Neuronal stem cell (in vitro differentiated cells): ENCODE results near the gene SMIM36.

Experiments used
- DNase-seq: peaks from one replicate; pipeline ENCODE4 v3.0.0-alpha.2; 2013; ENCODE audit warnings: low spot score
- H2AFZ ChIP-seq: one replicate; pipeline ENCODE4 v1.6.1; 2013; ENCODE audit warnings: mild to moderate bottlenecking, low read length, inconsistent platforms
- H2AK5ac ChIP-seq: 2 replicates; pipeline ENCODE4 v1.6.1; 2013; ENCODE audit warnings: low read depth, mild to moderate bottlenecking, inconsistent platforms, low read length, moderate library complexity, mixed read lengths
- H2BK120ac ChIP-seq: 2 replicates; pipeline ENCODE4 v1.6.1; 2013; ENCODE audit warnings: low read depth, mild to moderate bottlenecking, inconsistent platforms, low read length, moderate library complexity, mixed read lengths
- H2BK12ac ChIP-seq: one replicate; pipeline ENCODE4 v1.6.1; 2013; ENCODE audit warnings: low read length, inconsistent platforms
- H2BK15ac ChIP-seq: 2 replicates; pipeline ENCODE4 v1.6.1; 2013; ENCODE audit warnings: mild to moderate bottlenecking, low read length, inconsistent platforms, mixed read lengths
- H2BK5ac ChIP-seq: one replicate; pipeline ENCODE4 v1.6.1; 2013; ENCODE audit warnings: inconsistent platforms, mild to moderate bottlenecking, low read length, moderate library complexity
- H3K14ac ChIP-seq: one replicate; pipeline ENCODE4 v1.6.1; 2013; ENCODE audit warnings: low read length, inconsistent platforms
- H3K18ac ChIP-seq: 2 replicates; pipeline ENCODE4 v1.6.1; 2013; ENCODE audit warnings: low read length, inconsistent platforms
- H3K23ac ChIP-seq: 2 replicates; pipeline ENCODE4 v1.6.1; 2013; ENCODE audit warnings: low read depth, mild to moderate bottlenecking, mixed read lengths, low read length, inconsistent platforms; ENCODE audit not compliant: poor library complexity
- H3K27ac ChIP-seq: replicated peaks from 3 replicates; pipeline ENCODE4 v1.5.1; 2013; ENCODE audit warnings: low read length, inconsistent platforms
- H3K27me3 ChIP-seq, 3 experiments: 2 replicates each; pipeline ENCODE4 v1.6.1; 2013; ENCODE audit warnings: low read length in 3 of 3, mild to moderate bottlenecking in 2 of 3, inconsistent platforms in 1 of 3, low read depth in 1 of 3, mixed read lengths in 1 of 3, moderate library complexity in 1 of 3; ENCODE audit not compliant: control insufficient read depth in 3 of 3, insufficient read depth in 3 of 3
- H3K36me3 ChIP-seq, 2 donors: replicated peaks in 1 of 2; 2 replicates each; pipeline ENCODE4 v1.6.1; 2013; ENCODE audit warnings: low read length in 2 of 2; ENCODE audit not compliant: control insufficient read depth in 2 of 2, insufficient read depth in 2 of 2
- H3K4ac ChIP-seq: 2 replicates; pipeline ENCODE4 v1.6.1; 2013; ENCODE audit warnings: inconsistent platforms, mild to moderate bottlenecking, low read length, moderate library complexity
- H3K4me1 ChIP-seq, 2 donors: 1 replicate in 1 of 2; 2 replicates in 1 of 2; pipeline ENCODE4 v1.6.1; 2013; ENCODE audit warnings: low read length in 2 of 2, low read depth in 1 of 2; ENCODE audit not compliant: control insufficient read depth in 2 of 2, insufficient read depth in 1 of 2
- H3K4me2 ChIP-seq: one replicate; pipeline ENCODE4 v1.6.1; 2013; ENCODE audit warnings: mild to moderate bottlenecking, low read length, inconsistent platforms; ENCODE audit not compliant: insufficient read depth, poor library complexity, severe bottlenecking
- H3K4me3 ChIP-seq, 2 donors: 2 replicates each; pipeline ENCODE4 v1.5.1; 2013; ENCODE audit warnings: low read length in 2 of 2, mild to moderate bottlenecking in 2 of 2, inconsistent platforms in 1 of 2, moderate library complexity in 1 of 2
- H3K79me1 ChIP-seq: one replicate; pipeline ENCODE4 v1.6.1; 2013; ENCODE audit warnings: low read depth, mild to moderate bottlenecking, inconsistent platforms, low read length, moderate library complexity
- H3K9ac ChIP-seq: one replicate; pipeline ENCODE4 v1.6.1; 2013; ENCODE audit warnings: mild to moderate bottlenecking, low read depth, low read length, inconsistent platforms; ENCODE audit not compliant: poor library complexity
- H3K9me3 ChIP-seq, 2 donors: replicated peaks in 1 of 2; 2 replicates each; pipeline versions ENCODE3 to v1.6.1; 2013; ENCODE audit warnings: low read length in 2 of 2, mild to moderate bottlenecking in 2 of 2, inconsistent platforms in 1 of 2, low read depth in 1 of 2, mixed read lengths in 1 of 2, moderate library complexity in 1 of 2; ENCODE audit not compliant: control insufficient read depth in 2 of 2, insufficient read depth in 1 of 2
- H4K8ac ChIP-seq: one replicate; pipeline ENCODE4 v1.6.1; 2013; ENCODE audit warnings: low read depth, mild to moderate bottlenecking, inconsistent platforms, low read length, moderate library complexity
- H4K91ac ChIP-seq: one replicate; pipeline ENCODE4 v1.6.1; 2013; ENCODE audit warnings: low read length, low read depth, mild to moderate bottlenecking, inconsistent platforms; ENCODE audit not compliant: poor library complexity
- WGBS, 2 donors: extraction: QIAGEN DNeasy Blood & Tissue Kit; methylation state at CpG; one replicate each; pipeline ENCODE4 v1.1.7; 2013; ENCODE audit warnings: missing lambda C conversion rate in 2 of 2, mixed read lengths in 1 of 2; ENCODE audit not compliant: insufficient read length in 2 of 2, insufficient replicate concordance in 1 of 2; ENCODE audit errors: extremely low coverage in 2 of 2; 5-methylcytosine and 5-hydroxymethylcytosine counted together

SMIM36 gene

DNA sequence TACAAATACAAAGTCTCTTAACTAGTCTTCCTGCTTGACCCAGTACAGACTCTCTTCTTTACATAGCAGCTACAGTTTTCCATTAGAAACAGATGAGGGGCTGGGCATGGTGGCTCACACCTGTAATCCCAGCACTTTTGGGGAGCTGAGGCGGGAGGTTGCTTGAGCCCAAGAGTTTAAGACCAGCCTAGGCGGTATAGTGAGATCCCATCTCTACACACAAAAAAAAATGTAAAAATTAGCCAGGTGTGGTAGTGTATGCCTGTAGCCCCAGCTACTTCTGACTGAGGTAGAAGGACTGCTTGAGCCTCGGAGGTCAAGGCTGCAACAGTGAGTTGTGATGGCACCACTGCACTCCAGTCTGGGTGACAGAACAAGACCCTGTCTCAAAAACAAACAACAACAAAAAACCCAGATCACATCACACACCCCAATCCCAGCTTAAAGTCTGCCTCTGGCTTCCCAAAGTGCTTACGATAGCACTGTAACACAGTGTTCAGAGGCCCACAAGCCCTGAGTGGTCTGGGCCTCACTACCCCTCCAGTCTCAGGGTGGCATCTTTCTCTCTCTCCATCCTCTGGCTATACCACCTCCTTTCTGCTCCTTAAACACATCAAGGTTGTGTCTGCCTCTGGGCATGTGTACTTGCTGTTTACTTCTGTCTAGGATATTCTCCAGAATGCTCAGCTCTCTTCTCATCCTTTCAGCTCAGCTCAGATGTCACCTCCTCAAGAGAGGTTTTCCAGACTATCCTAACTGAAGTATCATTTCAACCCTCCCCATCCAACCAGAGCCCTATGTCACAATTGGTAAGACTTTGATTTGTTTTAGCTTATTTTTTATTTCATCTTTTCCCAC lies 93.6 kb downstream of the SMIM36 start:
- H3K23ac ChIP-seq, result no peak overlapping the region
- no peak overlapping the region for H3K4ac ChIP-seq
- H4K91ac ChIP-seq, result no peak overlapping the region
- DNase-seq, result no peak
- H3K27ac ChIP-seq, result no peak overlapping the region
- no peak overlapping the region for H2BK5ac ChIP-seq
- H3K36me3 ChIP-seq, result peaks cover 9 to 40% of the 10 kb centered on the region in 2 donors
- H3K4me1 ChIP-seq, result peaks cover 5% of the 10 kb centered on the region in 2 donors
- H2BK15ac ChIP-seq, result no peak overlapping the region
- no peak overlapping the region for H3K14ac ChIP-seq
- no peak overlapping the region for H2AFZ ChIP-seq
- H3K79me1 ChIP-seq, result peaks cover 9% of the 10 kb centered on the region
- no peak overlapping the region for H3K9ac ChIP-seq
- H3K4me3 ChIP-seq, result peak overlapping the region in 1 of 2 donors; percentile 62
- H4K8ac ChIP-seq, result no peak overlapping the region
- peaks cover 5 to 33% of the 10 kb centered on the region in 2 donors for H3K9me3 ChIP-seq
- no peak overlapping the region for H2BK12ac ChIP-seq
- H2BK120ac ChIP-seq, result no peak overlapping the region
- no peak overlapping the region for H3K18ac ChIP-seq
- H3K27me3 ChIP-seq, result no peaks in the 10 kb centered on the region
- no CpG with 5 or more reads among the region's 4 CpGs for WGBS, 2 donors
- H3K4me2 ChIP-seq, result no peak overlapping the region
- no peak overlapping the region for H2AK5ac ChIP-seq

DNA sequence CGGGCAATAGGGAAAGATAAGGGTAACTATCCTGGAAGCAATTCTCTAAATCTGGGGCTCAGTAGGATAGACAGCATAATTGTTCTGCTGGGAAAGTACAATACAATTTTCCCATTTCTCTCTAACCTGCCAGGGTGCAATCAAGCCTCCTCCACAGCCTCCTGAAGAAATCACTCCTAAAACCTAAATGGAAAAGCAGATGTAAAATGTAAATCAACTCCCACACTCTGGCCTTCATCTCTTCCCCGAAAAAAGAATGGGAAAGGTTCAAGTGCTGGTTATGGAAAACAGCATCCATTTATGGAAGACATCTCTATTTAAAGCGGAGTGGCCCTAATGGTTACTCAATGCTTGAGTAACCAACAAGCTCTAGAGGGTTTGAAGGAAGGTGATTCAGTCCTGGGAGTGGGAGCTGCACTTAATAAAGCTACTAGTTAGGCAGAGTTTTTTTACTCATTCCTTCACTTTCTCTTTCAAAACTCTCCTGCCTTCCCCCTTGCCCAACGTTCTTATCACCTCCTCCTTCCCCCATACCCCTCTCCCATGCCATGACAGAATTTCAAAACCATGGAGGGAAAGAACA lies 94.7 kb downstream of the SMIM36 start:
- Histone ChIP-seq H2BK12ac (no peak overlapping the region), H3K14ac (no peak overlapping the region), H2AK5ac (no peak overlapping the region), H3K9me3 (peaks cover 5 to 33% of the 10 kb centered on the region in 2 donors), H2BK15ac (no peak overlapping the region), H3K9ac (no peak overlapping the region), H3K18ac (no peak overlapping the region), H3K4me1 (peaks cover 5% of the 10 kb centered on the region in 2 donors), H3K27me3 (no peaks in the 10 kb centered on the region), H2BK120ac (no peak overlapping the region), H2AFZ (no peak overlapping the region), H3K23ac (no peak overlapping the region), H3K4me3 (no peak overlapping the region), H4K8ac (no peak overlapping the region), H3K36me3 (peaks cover 12 to 51% of the 10 kb centered on the region in 2 donors), H3K79me1 (peaks cover 9% of the 10 kb centered on the region), H3K4me2 (no peak overlapping the region), H4K91ac (no peak overlapping the region), H3K27ac (no peak overlapping the region), H3K4ac (no peak overlapping the region), H2BK5ac (no peak overlapping the region)
- WGBS, 2 donors, result 100% methylated on average over 1 of the region's 4 CpGs; no CpG with 5 or more reads in 1 of the 2 donors
- no peak for DNase-seq

DNA sequence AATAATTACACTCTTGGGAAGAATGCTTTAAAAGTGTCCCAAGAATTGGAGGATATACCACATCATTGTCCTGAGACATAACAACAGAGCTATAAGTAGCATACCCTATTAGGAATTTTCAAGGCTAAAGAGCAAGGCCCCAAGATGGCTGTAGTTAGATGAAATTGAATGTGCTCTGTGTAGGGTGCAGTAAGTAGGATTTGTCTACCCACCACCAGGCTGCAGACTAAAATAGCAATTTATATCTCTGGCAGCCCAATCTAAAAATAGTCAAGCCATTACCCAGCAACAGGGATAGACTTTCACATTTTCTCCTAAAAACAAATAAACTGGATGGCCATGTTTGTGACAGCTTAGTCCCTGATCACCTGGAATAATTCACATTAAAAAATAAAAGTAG lies 95.3 kb downstream of the SMIM36 start:
- Histone ChIP-seq H3K36me3 (peaks cover 15 to 56% of the 10 kb centered on the region in 2 donors), H3K18ac (no peak overlapping the region), H3K9me3 (peaks cover 5 to 33% of the 10 kb centered on the region in 2 donors), H2BK15ac (no peak overlapping the region), H2BK12ac (no peak overlapping the region), H2BK5ac (no peak overlapping the region), H3K27ac (no peak overlapping the region), H3K4me2 (no peak overlapping the region), H3K23ac (no peak overlapping the region), H3K4me1 (peaks cover 5% of the 10 kb centered on the region in 2 donors), H3K4ac (no peak overlapping the region), H3K27me3 (no peaks in the 10 kb centered on the region), H3K9ac (no peak overlapping the region), H2BK120ac (no peak overlapping the region), H2AFZ (no peak overlapping the region), H3K14ac (no peak overlapping the region), H4K8ac (no peak overlapping the region), H3K4me3 (no peak overlapping the region), H4K91ac (no peak overlapping the region), H3K79me1 (peaks cover 8% of the 10 kb centered on the region), H2AK5ac (no peak overlapping the region)
- no peak for DNase-seq

DNA sequence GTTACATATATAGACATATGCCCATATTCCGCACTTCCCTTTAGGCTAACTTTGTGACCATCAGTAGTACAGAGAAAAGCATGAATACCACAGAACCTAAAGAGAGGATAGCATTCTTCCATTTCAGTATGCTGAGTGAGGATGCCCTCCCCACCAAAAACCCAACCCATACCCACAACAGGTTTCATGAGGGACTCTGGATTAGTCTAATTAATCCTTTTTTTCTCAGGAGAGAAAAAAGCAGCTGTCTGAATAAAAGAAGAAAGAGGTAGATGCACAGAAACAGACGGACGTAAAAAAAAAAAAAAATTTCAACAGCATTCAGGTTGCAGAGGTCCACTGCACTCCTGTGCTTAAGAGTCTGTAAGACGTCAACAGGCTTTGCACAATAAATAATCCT lies 96.3 kb downstream of the SMIM36 start:
- Histone ChIP-seq H3K4me3 (no peak overlapping the region), H3K4me2 (no peak overlapping the region), H2BK120ac (no peak overlapping the region), H4K8ac (no peak overlapping the region), H3K79me1 (peaks cover 5% of the 10 kb centered on the region), H4K91ac (no peak overlapping the region), H3K9ac (no peak overlapping the region), H2BK15ac (no peak overlapping the region), H3K27me3 (no peaks in the 10 kb centered on the region), H3K23ac (no peak overlapping the region), H3K14ac (no peak overlapping the region), H3K9me3 (peaks cover 5 to 33% of the 10 kb centered on the region in 2 donors), H2BK12ac (no peak overlapping the region), H3K4ac (no peak overlapping the region), H3K4me1 (peaks cover under 1 to 2% of the 10 kb centered on the region in 2 donors), H3K18ac (no peak overlapping the region), H2AFZ (no peak overlapping the region), H3K36me3 (peaks cover 19 to 66% of the 10 kb centered on the region in 2 donors), H2BK5ac (no peak overlapping the region), H2AK5ac (no peak overlapping the region), H3K27ac (no peak overlapping the region)
- no CpG with 5 or more reads among the region's 4 CpGs for whole genome bisulfite sequencing, 2 donors
- DNase-seq, result no peak
